SK-N-SH treated with all-trans-retinoic acid at 6 μM for 48 hours (cell line): Measurements from ENCODE around the gene PDE1A.

Experiments used
- ATAC-seq: fragments of 200-7000 bp; cut with Tn5 transposase; 3 replicates; pipeline ENCODE4 v1.9.1; 2020; ENCODE audit warnings: mild to moderate bottlenecking, moderate library complexity
- ARNTL ChIP-seq: fragments of 450-650 bp; formaldehyde crosslinking; IDR thresholded peaks from 2 replicates; pipeline ENCODE4 v1.5.0; 2020; ENCODE audit warnings: low read depth, mild to moderate bottlenecking, moderate library complexity, borderline replicate concordance
- BACH2 ChIP-seq: fragments of 250-450 bp; sonication (Bioruptor Pico); IDR thresholded peaks from 2 replicates; pipeline ENCODE4 v1.9.0; 2021; ENCODE audit warnings: mild to moderate bottlenecking, borderline replicate concordance
- CSDC2 ChIP-seq: fragments of 250-450 bp; sonication (Bioruptor Pico); IDR thresholded peaks from 2 replicates; pipeline ENCODE4 v1.5.0; 2020; ENCODE audit warnings: mild to moderate bottlenecking, moderate library complexity
- CSRNP3 ChIP-seq: fragments of 250-450 bp; sonication (Bioruptor Pico); IDR thresholded peaks from 2 replicates; pipeline ENCODE4 v1.5.1; 2021; ENCODE audit warnings: mild to moderate bottlenecking, moderate library complexity
- ESRRG ChIP-seq: fragments of 250-450 bp; sonication (Bioruptor Pico); IDR thresholded peaks from 2 replicates; pipeline ENCODE4 v1.6.1; 2021; ENCODE audit warnings: mild to moderate bottlenecking
- GLIS3 ChIP-seq: fragments of 250-450 bp; sonication (Bioruptor Pico); IDR thresholded peaks from 2 replicates; pipeline ENCODE4 v1.5.0; 2020; ENCODE audit warnings: mild to moderate bottlenecking, moderate library complexity
- ISL1 ChIP-seq: fragments of 250-450 bp; sonication (Bioruptor Pico); IDR thresholded peaks from 2 replicates; pipeline ENCODE4 v2.1.2; 2022; ENCODE audit warnings: mild to moderate bottlenecking, moderate library complexity
- OSR1 ChIP-seq: fragments of 250-450 bp; sonication (Bioruptor Pico); IDR thresholded peaks from 2 replicates; pipeline ENCODE4 v1.8.0; 2022; ENCODE audit warnings: moderate library complexity, mild to moderate bottlenecking, inconsistent platforms
- PATZ1 ChIP-seq: fragments of 250-450 bp; sonication (Bioruptor Pico); IDR thresholded peaks from 2 replicates; pipeline ENCODE4 v1.8.0; 2020; ENCODE audit warnings: mild to moderate bottlenecking, moderate library complexity, borderline replicate concordance
- POU6F1 ChIP-seq: fragments of 250-450 bp; sonication (Bioruptor Pico); IDR thresholded peaks from 2 replicates; pipeline ENCODE4 v1.8.0; 2021; ENCODE audit warnings: low read depth, mild to moderate bottlenecking, moderate library complexity, borderline replicate concordance
- PPARA ChIP-seq: fragments of 250-450 bp; sonication (Bioruptor Pico); IDR thresholded peaks from 2 replicates; pipeline ENCODE4 v1.5.0; 2020; ENCODE audit warnings: mild to moderate bottlenecking, borderline replicate concordance
- RARB ChIP-seq: fragments of 250-450 bp; sonication (Bioruptor Pico); IDR thresholded peaks from 2 replicates; pipeline ENCODE4 v1.8.0; 2021; ENCODE audit warnings: mild to moderate bottlenecking, moderate library complexity
- TCF4 ChIP-seq: fragments of 250-450 bp; sonication (Bioruptor Pico); IDR thresholded peaks from 2 replicates; pipeline ENCODE4 v1.8.0; 2021; ENCODE audit warnings: mild to moderate bottlenecking, moderate library complexity, borderline replicate concordance
- TOX ChIP-seq: fragments of 250-450 bp; sonication (Bioruptor Pico); IDR thresholded peaks from 2 replicates; pipeline ENCODE4 v1.8.0; 2021; ENCODE audit warnings: mild to moderate bottlenecking, moderate library complexity, borderline replicate concordance
- ZC3H10 ChIP-seq: fragments of 250-450 bp; sonication (Bioruptor Pico); IDR thresholded peaks from 2 replicates; pipeline ENCODE4 v1.5.1; 2021; ENCODE audit warnings: mild to moderate bottlenecking, moderate library complexity
- ZFP3 ChIP-seq: fragments of 250-450 bp; sonication (Bioruptor Pico); IDR thresholded peaks from 2 replicates; pipeline ENCODE4 v1.5.0; 2020; ENCODE audit warnings: mild to moderate bottlenecking, moderate library complexity
- ZFP30 ChIP-seq: fragments of 450-650 bp; formaldehyde crosslinking; IDR thresholded peaks from 2 replicates; pipeline ENCODE4 v1.5.0; 2022; ENCODE audit warnings: mild to moderate bottlenecking, moderate library complexity
- ZNF565 ChIP-seq: fragments of 450-650 bp; formaldehyde crosslinking; conservative IDR thresholded peaks from 2 replicates; pipeline ENCODE4 v1.5.0; 2020; ENCODE audit warnings: low read depth, mild to moderate bottlenecking, moderate library complexity
- ZNF70 ChIP-seq: fragments of 450-650 bp; formaldehyde crosslinking; IDR thresholded peaks from 2 replicates; pipeline ENCODE4 v1.5.0; 2020; ENCODE audit warnings: mild to moderate bottlenecking, moderate library complexity
- ZNF8 ChIP-seq: fragments of 450-650 bp; formaldehyde crosslinking; IDR thresholded peaks from 2 replicates; pipeline ENCODE4 v1.5.0; 2020; ENCODE audit warnings: mild to moderate bottlenecking, moderate library complexity
- TF ChIP-seq, protein P1 (sequence below): fragments of 250-450 bp; sonication (Bioruptor Pico); IDR thresholded peaks from 2 replicates; pipeline ENCODE4 v1.5.1; 2020; ENCODE audit warnings: low read depth, mild to moderate bottlenecking, moderate library complexity

Gene PDE1A

DNA sequence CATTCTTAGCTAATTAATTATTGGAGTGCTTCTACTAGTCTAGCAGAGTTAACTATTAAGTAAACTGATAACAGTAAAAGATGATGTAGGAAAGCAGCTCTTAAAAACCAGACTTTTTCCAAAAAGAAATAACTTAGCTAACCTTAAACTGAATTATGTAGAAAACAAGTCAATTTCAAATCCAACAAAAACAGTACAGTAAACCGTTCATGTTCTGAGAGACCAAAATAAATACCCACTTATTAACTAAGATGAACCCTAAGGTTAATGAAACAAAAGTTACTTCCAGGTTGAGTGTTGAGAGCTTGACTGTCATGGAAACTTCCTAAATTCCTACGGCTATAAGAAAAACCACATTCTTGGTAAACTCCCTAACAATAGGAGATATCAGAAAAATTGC is 260.0 kb downstream of the PDE1A start:
- TF ChIP-seq TOX (CRISPR knock-in tag): no peak
- no peak for TF ChIP-seq ZFP30 (CRISPR knock-in tag)
- no peak for TF ChIP-seq BACH2 (CRISPR knock-in tag)
- TF ChIP-seq ZC3H10 (CRISPR knock-in tag): no peak
- TF ChIP-seq ARNTL (CRISPR knock-in tag): no peak
- no peak for TF ChIP-seq PATZ1 (CRISPR knock-in tag)
- TF ChIP-seq ZNF565 (CRISPR knock-in tag): no peak
- TF ChIP-seq ZNF70 (CRISPR knock-in tag): no peak
- no peak for TF ChIP-seq ZFP3 (CRISPR knock-in tag)
- TF ChIP-seq CSDC2 (CRISPR knock-in tag): no peak
- TF ChIP-seq ESRRG (CRISPR knock-in tag): no peak
- TF ChIP-seq PPARA: no peak
- no peak for TF ChIP-seq ZNF8 (CRISPR knock-in tag)
- no peak for TF ChIP-seq ISL1
- TF ChIP-seq TCF4 (CRISPR knock-in tag): no peak

DNA sequence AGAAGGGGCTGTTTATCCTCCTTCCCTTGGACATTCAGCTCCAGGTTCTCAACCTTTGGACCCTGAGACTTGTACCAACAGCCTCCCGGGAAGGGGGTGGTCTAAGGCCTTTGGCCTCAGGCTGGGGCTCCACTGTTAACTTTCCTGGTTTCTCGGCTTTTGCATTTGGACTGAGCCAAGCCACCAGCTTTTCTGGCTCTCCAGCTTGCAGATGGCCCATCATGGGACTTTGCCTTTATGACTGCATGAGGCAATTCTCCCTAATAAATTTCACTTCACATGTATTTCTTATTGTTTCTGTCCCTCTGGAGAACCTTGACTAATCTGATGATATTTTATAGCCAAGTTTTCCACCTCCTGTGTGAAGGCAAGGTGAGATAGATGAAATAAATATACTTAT is 260.4 kb downstream of the PDE1A start:
- TF ChIP-seq TOX (CRISPR knock-in tag): no peak
- TF ChIP-seq CSDC2 (CRISPR knock-in tag): no peak
- no peak for TF ChIP-seq ISL1
- TF ChIP-seq OSR1 (CRISPR knock-in tag): no peak
- no peak for ATAC-seq

More for the DNA sequence above, 260.0 kb downstream of the PDE1A start:
- no peak for ATAC-seq

- TF ChIP-seq ISL1: no peak
- no peak for TF ChIP-seq PATZ1 (CRISPR knock-in tag)
- TF ChIP-seq PPARA: no peak
- TF ChIP-seq ZNF8 (CRISPR knock-in tag): no peak
- TF ChIP-seq ZFP30 (CRISPR knock-in tag): no peak
- TF ChIP-seq GLIS3 (CRISPR knock-in tag): no peak
- TF ChIP-seq, protein P1, sequence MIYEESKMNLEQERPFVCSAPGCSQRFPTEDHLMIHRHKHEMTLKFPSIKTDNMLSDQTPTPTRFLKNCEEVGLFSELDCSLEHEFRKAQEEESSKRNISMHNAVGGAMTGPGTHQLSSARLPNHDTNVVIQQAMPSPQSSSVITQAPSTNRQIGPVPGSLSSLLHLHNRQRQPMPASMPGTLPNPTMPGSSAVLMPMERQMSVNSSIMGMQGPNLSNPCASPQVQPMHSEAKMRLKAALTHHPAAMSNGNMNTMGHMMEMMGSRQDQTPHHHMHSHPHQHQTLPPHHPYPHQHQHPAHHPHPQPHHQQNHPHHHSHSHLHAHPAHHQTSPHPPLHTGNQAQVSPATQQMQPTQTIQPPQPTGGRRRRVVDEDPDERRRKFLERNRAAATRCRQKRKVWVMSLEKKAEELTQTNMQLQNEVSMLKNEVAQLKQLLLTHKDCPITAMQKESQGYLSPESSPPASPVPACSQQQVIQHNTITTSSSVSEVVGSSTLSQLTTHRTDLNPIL (CRISPR knock-in tag): no peak
- TF ChIP-seq ZNF565 (CRISPR knock-in tag): no peak
- TF ChIP-seq TCF4 (CRISPR knock-in tag): no peak
- TF ChIP-seq ZNF70 (CRISPR knock-in tag): no peak
- no peak for ATAC-seq
Measured at GRCh38 chr2:182165202-182165601, 261.6 kb downstream of the PDE1A start.

GRCh38 chr2:182164686-182165085 is 262.1 kb downstream of the PDE1A start:
- no peak for ATAC-seq

More at GRCh38 chr2:182164686-182165085, 262.1 kb downstream of the PDE1A start:
- TF ChIP-seq ZNF565 (CRISPR knock-in tag) (no peak), RARB (CRISPR knock-in tag) (no peak), PATZ1 (CRISPR knock-in tag) (no peak), ZC3H10 (CRISPR knock-in tag) (no peak), ESRRG (CRISPR knock-in tag) (no peak), CSDC2 (CRISPR knock-in tag) (no peak), ISL1 (no peak), ZFP30 (CRISPR knock-in tag) (no peak), ZFP3 (CRISPR knock-in tag) (no peak), BACH2 (CRISPR knock-in tag) (no peak), ZNF70 (CRISPR knock-in tag) (no peak), CSRNP3 (CRISPR knock-in tag) (no peak), ZNF8 (CRISPR knock-in tag) (no peak), TCF4 (CRISPR knock-in tag) (no peak), PPARA (no peak), OSR1 (CRISPR knock-in tag) (no peak), POU6F1 (CRISPR knock-in tag) (no peak), GLIS3 (CRISPR knock-in tag) (no peak)
- TF ChIP-seq, protein P1 (CRISPR knock-in tag): no peak
- TF ChIP-seq, all 23 proteins: peak for 0
